Lower lobe of right lung (tissue), 2 donors: ENCODE results near the gene KCNK15. TPM values are rescaled to one million over a fixed set of nuclear protein-coding genes. Genes with fewer than 3 reads are reported as not detected.

ENCODE experiments used
- ATAC-seq, 2 donors: fragments of 200-7000 bp; cut with Tn5 transposase; one replicate each; pipeline ENCODE4 v1.9.1; 2020 to 2022; ENCODE audit warnings: mild to moderate bottlenecking in 2 of 2, moderate library complexity in 2 of 2
- DNase-seq: peaks from one replicate; pipeline ENCODE4 v3.0.0-alpha.2; 2020
- H3K27ac ChIP-seq: fragments of 200-600 bp; one replicate; pipeline ENCODE4 v1.8.0; 2022
- H3K27me3 ChIP-seq: fragments of 200-600 bp; one replicate; pipeline ENCODE4 v1.8.0; 2022; ENCODE audit warnings: low read depth
- H3K36me3 ChIP-seq: fragments of 200-600 bp; one replicate; pipeline ENCODE4 v1.8.0; 2022; ENCODE audit warnings: mild to moderate bottlenecking
- H3K4me1 ChIP-seq: fragments of 200-600 bp; one replicate; pipeline ENCODE4 v1.8.0; 2022
- H3K4me3 ChIP-seq: fragments of 200-600 bp; one replicate; pipeline ENCODE4 v1.8.0; 2022; ENCODE audit warnings: mild to moderate bottlenecking
- H3K9me3 ChIP-seq: fragments of 200-600 bp; one replicate; pipeline ENCODE4 v1.8.0; 2022
- CTCF ChIP-seq: fragments of 200-600 bp; IDR thresholded peaks from one replicate; pipeline ENCODE4 v1.8.0; 2022; ENCODE audit warnings: antibody characterized with exemption, mild to moderate bottlenecking
- intact Hi-C: fragments of 100-400 bp; cut with DNase I; formaldehyde crosslinking; loops from one replicate; pipeline ENCODE4 v1.11.0; 2022
- total RNA-seq: library from RNA; stranded (reverse); fragmentation: NEBNext Ultra II Directional; extraction: Animal tissue kit (Norgen Biotek cat#: 25700); gene quantifications from one replicate; pipeline ENCODE4 v1.2.1, GENCODE V29; 2021
- donor health status: DM: no; HTN: yes; CAD: no; lungs with severe emphysema.

Gene KCNK15
- total RNA-seq, 1 donor from 2014 or later: 0.89 TPM

GRCh38 chr20:44732327-44732726, 13.3 kb upstream of the KCNK15 start:
- TF ChIP-seq CTCF: no peak
- H3K27ac ChIP-seq: no peak overlapping the region
- peaks cover 7% of the 10 kb centered on the region for H3K4me1 ChIP-seq
- no peaks in the 10 kb centered on the region for H3K9me3 ChIP-seq
- no peaks in the 10 kb centered on the region for H3K27me3 ChIP-seq
- H3K36me3 ChIP-seq: no peaks in the 10 kb centered on the region
- intact Hi-C loops: loop anchor here (5.0 kb wide), 1 partner anchor 45 kb away; no protein-coding TSS in a partner anchor
- ATAC-seq (no peak), DNase-seq (no peak)
- no peak overlapping the region for H3K4me3 ChIP-seq

GRCh38 chr20:44733341-44734069, 12.2 kb upstream of the KCNK15 start:
- Histone ChIP-seq H3K27ac (no peak overlapping the region), H3K27me3 (no peaks in the 10 kb centered on the region), H3K36me3 (no peaks in the 10 kb centered on the region), H3K9me3 (no peaks in the 10 kb centered on the region), H3K4me1 (peaks cover 7% of the 10 kb centered on the region), H3K4me3 (no peak overlapping the region)
- intact Hi-C loops: loop anchor here (5.0 kb wide), 1 partner anchor 46 kb away; no protein-coding TSS in a partner anchor
- DNase-seq (peak; percentile 68), ATAC-seq (peak; percentile 58 to 72)
- peak; percentile 94 for TF ChIP-seq CTCF

- no peak for DNase-seq
- peak; percentile 21 for TF ChIP-seq CTCF
- Histone ChIP-seq H3K27me3 (no peaks in the 10 kb centered on the region), H3K27ac (no peak overlapping the region), H3K4me1 (no peaks in the 10 kb centered on the region), H3K4me3 (no peak overlapping the region), H3K36me3 (no peaks in the 10 kb centered on the region), H3K9me3 (no peaks in the 10 kb centered on the region)
- ATAC-seq: peak; percentile 13 to 60
- intact Hi-C loops: loop anchor here (5.0 kb wide), 1 partner anchor 48 kb away; no protein-coding TSS in a partner anchor
Observed at GRCh38 chr20:44734938-44735337, 10.7 kb upstream of the KCNK15 start.

GRCh38 chr20:44735816-44736169, 9.9 kb upstream of the KCNK15 start:
- intact Hi-C loops: no loop called here
- DNase-seq: no peak
- Histone ChIP-seq H3K4me1 (no peaks in the 10 kb centered on the region), H3K4me3 (no peak overlapping the region), H3K27me3 (no peaks in the 10 kb centered on the region), H3K9me3 (no peaks in the 10 kb centered on the region), H3K36me3 (no peaks in the 10 kb centered on the region), H3K27ac (no peak overlapping the region)
- no peak for ATAC-seq
- TF ChIP-seq CTCF: no peak

- H3K9me3 ChIP-seq: no peaks in the 10 kb centered on the region
- intact Hi-C loops: no loop called here
- no peaks in the 10 kb centered on the region for H3K27me3 ChIP-seq
- peak; percentile 83 for ATAC-seq
- no peak for DNase-seq
- no peak overlapping the region for H3K27ac ChIP-seq
- no peaks in the 10 kb centered on the region for H3K4me1 ChIP-seq
- no peak for TF ChIP-seq CTCF
- no peaks in the 10 kb centered on the region for H3K36me3 ChIP-seq
- H3K4me3 ChIP-seq: no peak overlapping the region
Observed at GRCh38 chr20:44736170-44737021, 9.3 kb upstream of the KCNK15 start.
